SK-N-SH (cell line): Measurements from ENCODE around the gene CDK6. TPM values are rescaled to one million over a fixed set of nuclear protein-coding genes. Genes with fewer than 3 reads are reported as not detected.
A peak's percentile ranks its signal among the peaks of the same experiment; 100 is the strongest.

Source experiments
- CTCF ChIA-PET: fragments of 300-600, 350-600 bp; formaldehyde crosslinking; extraction: SDS; loops from one replicate; lab custom pipeline; 2021; lab: Yijun Ruan, JAX
- POLR2A ChIA-PET: fragments of 350-600 bp; sonication (Branson Sonifier 250); formaldehyde crosslinking; extraction: SDS; loops from one replicate; lab custom pipeline; 2020; ENCODE audit warnings: antibody characterized with exemption, inconsistent platforms; lab: Yijun Ruan, JAX
- DNase-seq: peaks from one replicate; pipeline ENCODE4 v3.0.0; 2012
- H2AFZ ChIP-seq: fragments of 200-600 bp; sonication (generic); 2 replicates; pipeline ENCODE4 v1.8.1; 2016; ENCODE audit warnings: antibody characterized with exemption, mild to moderate bottlenecking, low read depth
- H3F3A ChIP-seq: fragments of 200-600 bp; sonication (generic); replicated peaks from 2 replicates; pipeline ENCODE3; 2016; ENCODE audit warnings: antibody characterized with exemption, mild to moderate bottlenecking; ENCODE audit not compliant: insufficient read depth
- H3K27ac ChIP-seq, 2 experiments: fragments of 200-500 bp in 1 of 2; fragments of 200-600 bp in 1 of 2; sonication (Bioruptor generic) in 1 of 2; sonication (generic), shearing (Covaris generic) in 1 of 2; 2 replicates each; pipeline versions ENCODE4 v1.5.1 to v1.6.1; 2014 to 2016; ENCODE audit warnings: low read depth in 2 of 2, inconsistent platforms in 1 of 2, low read length in 1 of 2, mild to moderate bottlenecking in 1 of 2, mixed read lengths in 1 of 2
- H3K27me3 ChIP-seq: fragments of 200-600 bp; sonication (generic), shearing (Covaris generic); 2 replicates; pipeline ENCODE4 v1.6.1; 2016; ENCODE audit warnings: mixed run types; ENCODE audit not compliant: insufficient read depth
- H3K36me3 ChIP-seq, 2 experiments: fragments of 200-500 bp in 1 of 2; fragments of 200-600 bp in 1 of 2; sonication (Bioruptor generic) in 1 of 2; sonication (generic) in 1 of 2; replicated peaks in 1 of 2; 2 replicates each; pipeline versions ENCODE3 to v1.5.1; 2014 to 2016; ENCODE audit warnings: low read length in 1 of 2, mild to moderate bottlenecking in 1 of 2; ENCODE audit not compliant: insufficient read depth in 2 of 2, control insufficient read depth in 1 of 2
- H3K4me1 ChIP-seq, 2 experiments: fragments of 200-500 bp in 1 of 2; fragments of 200-600 bp in 1 of 2; sonication (Bioruptor generic) in 1 of 2; sonication (generic), shearing (Covaris generic) in 1 of 2; 2 replicates each; pipeline versions ENCODE4 v1.5.1 to v1.6.1; 2014 to 2016; ENCODE audit warnings: low read depth in 1 of 2, low read length in 1 of 2, mixed run types in 1 of 2; ENCODE audit not compliant: insufficient read depth in 2 of 2, control insufficient read depth in 1 of 2
- H3K4me2 ChIP-seq: fragments of 200-600 bp; sonication (generic), shearing (Covaris generic); 2 replicates; pipeline ENCODE4 v1.6.1; 2017; ENCODE audit warnings: mixed run types
- H3K4me3 ChIP-seq, 2 experiments: fragments of 200-500 bp in 1 of 2; fragments of 200-600 bp in 1 of 2; sonication (Bioruptor generic) in 1 of 2; sonication (generic), shearing (Covaris generic) in 1 of 2; 2 replicates each; pipeline versions ENCODE4 v1.5.1 to v1.8.1; 2014 to 2016; ENCODE audit warnings: low read depth in 2 of 2, inconsistent platforms in 1 of 2, low read length in 1 of 2, mild to moderate bottlenecking in 1 of 2, mixed read lengths in 1 of 2, moderate library complexity in 1 of 2
- H3K79me2 ChIP-seq: fragments of 200-600 bp; sonication (generic); 2 replicates; pipeline ENCODE4 v1.8.1; 2017; ENCODE audit warnings: mild to moderate bottlenecking; ENCODE audit not compliant: insufficient read depth
- H3K9ac ChIP-seq: fragments of 200-600 bp; sonication (generic); 2 replicates; pipeline ENCODE4 v1.6.1; 2017; ENCODE audit warnings: mixed run types
- H3K9me2 ChIP-seq: fragments of 200-600 bp; sonication (generic); 2 replicates; pipeline ENCODE4 v1.6.1; 2017; ENCODE audit warnings: mixed run types
- H3K9me3 ChIP-seq: fragments of 200-600 bp; sonication (generic); 2 replicates; pipeline ENCODE4 v1.6.1; 2017; ENCODE audit warnings: mixed run types, mild to moderate bottlenecking, moderate library complexity
- H4K20me1 ChIP-seq: fragments of 200-600 bp; sonication (generic); 2 replicates; pipeline ENCODE4 v1.6.1; 2017; ENCODE audit warnings: mild to moderate bottlenecking, mixed run types; ENCODE audit not compliant: insufficient read depth
- EP300 ChIP-seq, 2 experiments: IDR thresholded peaks; 2 replicates each; pipeline versions ENCODE4 v1.4.0 to v1.6.1; 2012; ENCODE audit warnings: borderline replicate concordance in 1 of 2, low read depth in 1 of 2, low read length in 1 of 2
- GATA2 ChIP-seq: sonication (generic); formaldehyde crosslinking; IDR thresholded peaks from 2 replicates; pipeline ENCODE4 v1.5.0; 2020; ENCODE audit warnings: mild to moderate bottlenecking, missing genetic modification reagents
- RFX5 ChIP-seq: IDR thresholded peaks from 2 replicates; pipeline ENCODE4 v1.6.1; 2012; ENCODE audit warnings: mild to moderate bottlenecking, improper control_type of control experiment, low read length
- SIN3A ChIP-seq: IDR thresholded peaks from 2 replicates; pipeline ENCODE4 v1.6.1; 2012; ENCODE audit warnings: low read depth, mild to moderate bottlenecking, low read length, moderate library complexity, borderline replicate concordance
- TEAD4 ChIP-seq: IDR thresholded peaks from 2 replicates; pipeline ENCODE4 v1.4.0; 2012; ENCODE audit warnings: mild to moderate bottlenecking, borderline replicate concordance; ENCODE audit not compliant: insufficient read depth
- WGBS: methylation state at CpG from one replicate; pipeline ENCODE4 v1.1.6; 2017; ENCODE audit warnings: low lambda C conversion rate; 5-methylcytosine and 5-hydroxymethylcytosine counted together
- polyA plus RNA-seq, 3 experiments: library from polyadenylated mRNA; depleted of rRNA; stranded (reverse); fragments of >200 nt; gene quantifications; 2 replicates each; pipeline ENCODE4 v1.2.3, GENCODE V29; 2012
- TF ChIP-seq, protein P1 (sequence below): fragments of 150-350 bp; IDR thresholded peaks from 2 replicates; pipeline ENCODE4 v1.6.1; 2016; ENCODE audit warnings: mild to moderate bottlenecking, low read depth, low read length
- TF ChIP-seq, protein P2 (sequence below): IDR thresholded peaks from 2 replicates; pipeline ENCODE4 v1.4.0; 2012; ENCODE audit warnings: low read depth, borderline replicate concordance
- TF ChIP-seq, protein P3 (sequence below): IDR thresholded peaks from 2 replicates; pipeline ENCODE4 v1.4.0; 2012; ENCODE audit warnings: low read depth, borderline replicate concordance

Gene CDK6
- polyA plus RNA-seq, 1 of the 3 experiments (the other 2 are of a cell fraction): 30.3 TPM

DNA sequence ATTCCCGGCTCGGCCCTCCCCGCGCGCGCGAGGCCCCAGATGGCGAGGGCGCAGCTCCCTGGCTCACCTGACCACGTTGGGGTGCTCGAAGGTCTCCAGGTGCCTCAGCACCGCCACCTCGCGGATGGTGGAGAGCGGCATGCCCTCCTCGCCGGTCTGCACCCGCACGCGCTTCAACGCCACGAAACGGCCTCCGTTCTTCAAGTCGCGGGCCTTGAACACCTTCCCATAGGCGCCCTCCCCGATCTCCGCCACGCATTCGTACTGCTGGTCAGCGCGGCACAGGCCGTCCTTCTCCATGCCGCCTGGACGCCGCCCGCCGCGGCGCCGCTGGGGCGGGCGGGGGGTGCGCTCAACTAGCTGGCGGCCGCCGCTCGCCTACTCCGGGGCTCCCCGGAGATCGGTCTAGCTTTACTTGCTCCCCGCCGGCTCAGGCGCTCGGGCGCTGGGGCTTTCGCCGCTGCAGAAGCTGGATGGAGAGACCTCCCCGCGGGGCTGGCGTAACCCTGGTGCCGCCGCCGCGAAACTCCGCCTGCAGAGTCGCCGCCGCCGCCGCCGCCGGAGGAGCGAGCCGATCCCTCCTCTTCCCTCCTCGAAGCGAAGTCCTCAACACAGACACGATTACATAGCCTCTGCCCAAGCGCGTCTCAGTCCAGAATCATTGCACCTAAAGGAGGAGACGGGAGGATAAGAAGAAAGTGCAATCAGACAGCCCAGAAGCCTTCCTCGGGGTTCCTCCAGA is 3.2 kb downstream of the CDK6 start (continued):
- TF ChIP-seq, protein P1, sequence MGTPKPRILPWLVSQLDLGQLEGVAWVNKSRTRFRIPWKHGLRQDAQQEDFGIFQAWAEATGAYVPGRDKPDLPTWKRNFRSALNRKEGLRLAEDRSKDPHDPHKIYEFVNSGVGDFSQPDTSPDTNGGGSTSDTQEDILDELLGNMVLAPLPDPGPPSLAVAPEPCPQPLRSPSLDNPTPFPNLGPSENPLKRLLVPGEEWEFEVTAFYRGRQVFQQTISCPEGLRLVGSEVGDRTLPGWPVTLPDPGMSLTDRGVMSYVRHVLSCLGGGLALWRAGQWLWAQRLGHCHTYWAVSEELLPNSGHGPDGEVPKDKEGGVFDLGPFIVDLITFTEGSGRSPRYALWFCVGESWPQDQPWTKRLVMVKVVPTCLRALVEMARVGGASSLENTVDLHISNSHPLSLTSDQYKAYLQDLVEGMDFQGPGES: no peak
- peak in 1 of 2 experiments; percentile 24; a peak in 1 of 4 replicates for TF ChIP-seq EP300 (IDR thresholded peaks at IDR 0.05; ENCODE audit: borderline replicate concordance in 1 of 2, low read depth in 1 of 2, low read length in 1 of 2)
- TF ChIP-seq RFX5: no peak
- TF ChIP-seq SIN3A: 0 out of 2 replicates have a peak, but pooled peaks have one; percentile 18
- peak; percentile 60; the same call in 1 of the 2 replicates for TF ChIP-seq GATA2 (CRISPR knock-in tag)
- TF ChIP-seq, protein P2, sequence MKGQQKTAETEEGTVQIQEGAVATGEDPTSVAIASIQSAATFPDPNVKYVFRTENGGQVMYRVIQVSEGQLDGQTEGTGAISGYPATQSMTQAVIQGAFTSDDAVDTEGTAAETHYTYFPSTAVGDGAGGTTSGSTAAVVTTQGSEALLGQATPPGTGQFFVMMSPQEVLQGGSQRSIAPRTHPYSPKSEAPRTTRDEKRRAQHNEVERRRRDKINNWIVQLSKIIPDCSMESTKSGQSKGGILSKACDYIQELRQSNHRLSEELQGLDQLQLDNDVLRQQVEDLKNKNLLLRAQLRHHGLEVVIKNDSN: peak; percentile 59; the same call in 1 of the 2 replicates
- TF ChIP-seq, protein P3, sequence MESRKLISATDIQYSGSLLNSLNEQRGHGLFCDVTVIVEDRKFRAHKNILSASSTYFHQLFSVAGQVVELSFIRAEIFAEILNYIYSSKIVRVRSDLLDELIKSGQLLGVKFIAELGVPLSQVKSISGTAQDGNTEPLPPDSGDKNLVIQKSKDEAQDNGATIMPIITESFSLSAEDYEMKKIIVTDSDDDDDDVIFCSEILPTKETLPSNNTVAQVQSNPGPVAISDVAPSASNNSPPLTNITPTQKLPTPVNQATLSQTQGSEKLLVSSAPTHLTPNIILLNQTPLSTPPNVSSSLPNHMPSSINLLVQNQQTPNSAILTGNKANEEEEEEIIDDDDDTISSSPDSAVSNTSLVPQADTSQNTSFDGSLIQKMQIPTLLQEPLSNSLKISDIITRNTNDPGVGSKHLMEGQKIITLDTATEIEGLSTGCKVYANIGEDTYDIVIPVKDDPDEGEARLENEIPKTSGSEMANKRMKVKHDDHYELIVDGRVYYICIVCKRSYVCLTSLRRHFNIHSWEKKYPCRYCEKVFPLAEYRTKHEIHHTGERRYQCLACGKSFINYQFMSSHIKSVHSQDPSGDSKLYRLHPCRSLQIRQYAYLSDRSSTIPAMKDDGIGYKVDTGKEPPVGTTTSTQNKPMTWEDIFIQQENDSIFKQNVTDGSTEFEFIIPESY: no peak

DNA sequence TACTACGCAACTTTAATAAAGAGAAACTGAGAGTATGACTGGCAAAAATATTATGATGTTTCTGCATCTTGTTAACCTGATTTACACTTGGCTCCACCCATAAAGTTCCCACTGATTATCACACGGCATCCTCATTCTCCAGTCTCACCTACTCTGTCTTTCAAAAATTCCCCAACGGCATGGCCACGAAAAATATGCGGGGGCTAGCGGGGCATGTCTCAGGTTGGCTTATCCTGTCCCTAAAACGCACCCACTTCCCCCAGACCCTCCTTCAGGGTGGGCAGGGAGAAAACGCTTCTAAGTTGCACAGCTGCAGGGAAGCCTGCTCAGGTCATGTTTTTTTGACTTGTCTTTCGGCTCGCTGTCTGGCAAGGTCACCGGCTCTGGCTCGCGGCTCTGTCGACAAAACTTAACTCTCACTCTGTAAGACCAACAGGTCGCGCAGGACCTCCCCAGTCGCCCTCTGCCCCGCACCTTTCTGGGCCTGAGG is 3.8 kb downstream of the CDK6 start:
- Histone ChIP-seq H3K27me3 (no peaks in the 10 kb centered on the region), H4K20me1 (peaks cover 13% of the 10 kb centered on the region), H3F3A (peaks cover 37% of the 10 kb centered on the region), H2AFZ (no peak overlapping the region; the same call in 1 of the 2 replicates), H3K79me2 (peaks cover 85% of the 10 kb centered on the region), H3K9me2 (no peaks in the 10 kb centered on the region), H3K4me3 (peak overlapping the region; percentile 80 to 88), H3K4me2 (peak overlapping the region; percentile 91), H3K9me3 (no peaks in the 10 kb centered on the region), H3K9ac (peak overlapping the region; percentile 95), H3K36me3 (peaks cover 46 to 49% of the 10 kb centered on the region in 2 experiments), H3K27ac (peak overlapping the region; percentile 95 to 96), H3K4me1 (peaks cover 33 to 43% of the 10 kb centered on the region in 2 experiments; a peak in 3 of 4 replicates)
- CTCF ChIA-PET: interaction anchor here (0.6 to 5.2 kb wide), 69 partner anchors 10 to 289 kb away, joined by 3 to 96 read pairs (median 5); partner anchors contain the start of gene FAM133B
- TF ChIP-seq SIN3A (0 out of 2 replicates have a peak, but pooled peaks have one; percentile 43), TEAD4 (no peak)
- DNase-seq: no peak
- 10% methylated on average over 17 of the region's 18 CpGs for WGBS
- POLR2A ChIA-PET: interaction anchor here (0.7 to 2.2 kb wide), 9 partner anchors 47 to 211 kb away, joined by 3 to 15 read pairs (median 5); no protein-coding TSS in a partner anchor
